HEK293 (cell line): ENCODE data around the gene CX3CL1.

ENCODE experiments used
- CTCF ChIA-PET: fragments of 350-600 bp; formaldehyde crosslinking; extraction: SDS; loops from one replicate; lab custom pipeline; 2021; ENCODE audit warnings: antibody characterized with exemption; lab: Yijun Ruan, JAX
- POLR2A ChIA-PET: fragments of 300-600 bp; formaldehyde crosslinking; extraction: SDS; loops from one replicate; lab custom pipeline; 2020; ENCODE audit warnings: antibody characterized with exemption, inconsistent platforms; lab: Yijun Ruan, JAX
- H3K27ac ChIP-seq: fragments of 200-500 bp; sonication (Bioruptor generic); 2 replicates; pipeline ENCODE4 v1.5.1; 2014; ENCODE audit warnings: low read depth, low read length, control low read depth, inconsistent platforms; ENCODE audit errors: extremely low read depth
- H3K36me3 ChIP-seq, 2 experiments: fragments of 200-500 bp in 1 of 2; sonication (Bioruptor generic) in 1 of 2; 1 replicate in 1 of 2; 2 replicates in 1 of 2; pipeline ENCODE4 v1.5.1; 2014 to 2017; ENCODE audit warnings: inconsistent platforms in 2 of 2, low read length in 2 of 2; ENCODE audit not compliant: control insufficient read depth in 2 of 2, insufficient read depth in 1 of 2
- H3K4me1 ChIP-seq: fragments of 200-500 bp; sonication (Bioruptor generic); 2 replicates; pipeline ENCODE4 v1.5.1; 2014; ENCODE audit warnings: mild to moderate bottlenecking, low read length, inconsistent platforms; ENCODE audit not compliant: control insufficient read depth, insufficient read depth
- H3K4me3 ChIP-seq: 2 replicates; pipeline ENCODE4 v1.5.1; 2011; ENCODE audit warnings: low read depth, mild to moderate bottlenecking, control low read depth, low read length, moderate library complexity
- H3K9me3 ChIP-seq: fragments of 200-500 bp; sonication (Bioruptor generic); 2 replicates; pipeline ENCODE4 v1.5.1; 2014; ENCODE audit warnings: low read depth, low read length, inconsistent platforms; ENCODE audit not compliant: control insufficient read depth, insufficient read depth
- IKZF3 ChIP-seq: fragments of 450-650 bp; IDR thresholded peaks from 2 replicates; pipeline ENCODE4 v1.5.0; 2018; ENCODE audit warnings: missing biosample characterization, mild to moderate bottlenecking, missing genetic modification characterization, moderate library complexity
- KLF10 ChIP-seq: fragments of 450-650 bp; IDR thresholded peaks from 2 replicates; pipeline ENCODE4 v1.5.1; 2018; ENCODE audit warnings: missing biosample characterization, mild to moderate bottlenecking, missing genetic modification characterization
- ZNF10 ChIP-seq: fragments of 450-650 bp; formaldehyde crosslinking; IDR thresholded peaks from 2 replicates; pipeline ENCODE4 v1.5.1; 2017; ENCODE audit warnings: missing biosample characterization, missing genetic modification characterization
- ZNF133 ChIP-seq: fragments of 450-650 bp; formaldehyde crosslinking; IDR thresholded peaks from 2 replicates; pipeline ENCODE4 v1.5.1; 2016; ENCODE audit warnings: missing biosample characterization, missing genetic modification characterization
- ZNF391 ChIP-seq: fragments of 450-650 bp; formaldehyde crosslinking; IDR thresholded peaks from 2 replicates; pipeline ENCODE4 v1.5.1; 2016; ENCODE audit warnings: low read depth, missing biosample characterization, missing genetic modification characterization, borderline replicate concordance
- ZNF621 ChIP-seq: fragments of 450-650 bp; formaldehyde crosslinking; IDR thresholded peaks from 2 replicates; pipeline ENCODE4 v1.5.1; 2017; ENCODE audit warnings: missing biosample characterization, missing genetic modification characterization
- TF ChIP-seq, protein P1 (sequence below): fragments of 450-650 bp; formaldehyde crosslinking; conservative IDR thresholded peaks from 2 replicates; pipeline ENCODE4 v1.5.1; 2016; ENCODE audit warnings: low read depth, missing biosample characterization, missing genetic modification characterization
- TF ChIP-seq, protein P2 (sequence below): fragments of 450-650 bp; formaldehyde crosslinking; IDR thresholded peaks from 2 replicates; pipeline ENCODE4 v1.5.1; 2016; ENCODE audit warnings: missing biosample characterization, missing genetic modification characterization

Gene CX3CL1

DNA sequence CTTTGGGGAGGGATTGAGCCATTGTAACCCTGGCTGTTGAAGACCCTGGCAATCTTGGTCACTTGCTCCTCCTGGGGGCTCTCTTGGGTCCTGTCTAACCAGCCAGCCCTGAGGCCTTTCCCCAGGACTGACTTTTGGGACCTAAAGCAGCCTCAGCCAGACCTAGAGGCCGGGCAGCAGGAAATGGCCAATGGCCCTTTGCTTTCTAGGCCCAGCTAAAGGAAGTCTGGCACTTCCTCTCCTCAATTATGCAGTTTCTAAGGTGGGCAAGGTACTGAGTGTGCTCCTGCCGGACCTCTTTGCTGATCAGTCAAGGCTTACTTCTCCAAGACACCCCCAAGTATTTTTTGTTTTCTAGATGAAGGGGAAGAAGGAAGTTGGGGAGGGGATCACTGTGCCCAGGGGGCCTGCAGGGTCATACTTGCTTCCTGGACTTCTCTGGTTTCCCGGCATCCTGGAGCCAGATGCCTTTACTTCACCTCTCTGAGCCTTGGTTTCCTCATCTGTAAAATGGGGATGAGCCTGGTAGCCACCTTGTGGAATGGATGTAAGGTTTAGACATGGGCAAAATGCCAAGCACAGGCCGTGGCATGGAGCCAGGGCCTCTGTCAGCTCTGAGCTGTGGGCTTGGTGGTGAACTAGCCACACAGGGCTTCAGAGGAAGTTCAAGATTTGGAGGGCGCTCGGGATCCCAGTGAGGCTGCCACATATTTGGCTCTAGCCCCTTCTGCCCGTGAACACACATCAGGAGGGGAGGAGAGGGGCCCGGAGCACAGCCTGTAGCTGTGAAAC lies 8.6 kb downstream of the CX3CL1 start:
- Histone ChIP-seq H3K36me3 (no peaks in the 10 kb centered on the region), H3K9me3 (no peaks in the 10 kb centered on the region), H3K4me1 (0 out of 2 replicates have a peak, but pooled peaks cover 5% of the 10 kb centered on the region), H3K27ac (no peak overlapping the region)
- POLR2A ChIA-PET = no interaction called here
- CTCF ChIA-PET = no interaction called here
- TF ChIP-seq ZNF621 (tag by site-specific recombination) (no peak), ZNF10 (tag by site-specific recombination) (no peak), IKZF3 (tag by site-specific recombination) (no peak)
- TF ChIP-seq, protein P1, sequence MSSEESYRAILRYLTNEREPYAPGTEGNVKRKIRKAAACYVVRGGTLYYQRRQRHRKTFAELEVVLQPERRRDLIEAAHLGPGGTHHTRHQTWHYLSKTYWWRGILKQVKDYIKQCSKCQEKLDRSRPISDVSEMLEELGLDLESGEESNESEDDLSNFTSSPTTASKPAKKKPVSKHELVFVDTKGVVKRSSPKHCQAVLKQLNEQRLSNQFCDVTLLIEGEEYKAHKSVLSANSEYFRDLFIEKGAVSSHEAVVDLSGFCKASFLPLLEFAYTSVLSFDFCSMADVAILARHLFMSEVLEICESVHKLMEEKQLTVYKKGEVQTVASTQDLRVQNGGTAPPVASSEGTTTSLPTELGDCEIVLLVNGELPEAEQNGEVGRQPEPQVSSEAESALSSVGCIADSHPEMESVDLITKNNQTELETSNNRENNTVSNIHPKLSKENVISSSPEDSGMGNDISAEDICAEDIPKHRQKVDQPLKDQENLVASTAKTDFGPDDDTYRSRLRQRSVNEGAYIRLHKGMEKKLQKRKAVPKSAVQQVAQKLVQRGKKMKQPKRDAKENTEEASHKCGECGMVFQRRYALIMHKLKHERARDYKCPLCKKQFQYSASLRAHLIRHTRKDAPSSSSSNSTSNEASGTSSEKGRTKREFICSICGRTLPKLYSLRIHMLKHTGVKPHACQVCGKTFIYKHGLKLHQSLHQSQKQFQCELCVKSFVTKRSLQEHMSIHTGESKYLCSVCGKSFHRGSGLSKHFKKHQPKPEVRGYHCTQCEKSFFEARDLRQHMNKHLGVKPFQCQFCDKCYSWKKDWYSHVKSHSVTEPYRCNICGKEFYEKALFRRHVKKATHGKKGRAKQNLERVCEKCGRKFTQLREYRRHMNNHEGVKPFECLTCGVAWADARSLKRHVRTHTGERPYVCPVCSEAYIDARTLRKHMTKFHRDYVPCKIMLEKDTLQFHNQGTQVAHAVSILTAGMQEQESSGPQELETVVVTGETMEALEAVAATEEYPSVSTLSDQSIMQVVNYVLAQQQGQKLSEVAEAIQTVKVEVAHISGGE = no peak
- TF ChIP-seq, protein P2, sequence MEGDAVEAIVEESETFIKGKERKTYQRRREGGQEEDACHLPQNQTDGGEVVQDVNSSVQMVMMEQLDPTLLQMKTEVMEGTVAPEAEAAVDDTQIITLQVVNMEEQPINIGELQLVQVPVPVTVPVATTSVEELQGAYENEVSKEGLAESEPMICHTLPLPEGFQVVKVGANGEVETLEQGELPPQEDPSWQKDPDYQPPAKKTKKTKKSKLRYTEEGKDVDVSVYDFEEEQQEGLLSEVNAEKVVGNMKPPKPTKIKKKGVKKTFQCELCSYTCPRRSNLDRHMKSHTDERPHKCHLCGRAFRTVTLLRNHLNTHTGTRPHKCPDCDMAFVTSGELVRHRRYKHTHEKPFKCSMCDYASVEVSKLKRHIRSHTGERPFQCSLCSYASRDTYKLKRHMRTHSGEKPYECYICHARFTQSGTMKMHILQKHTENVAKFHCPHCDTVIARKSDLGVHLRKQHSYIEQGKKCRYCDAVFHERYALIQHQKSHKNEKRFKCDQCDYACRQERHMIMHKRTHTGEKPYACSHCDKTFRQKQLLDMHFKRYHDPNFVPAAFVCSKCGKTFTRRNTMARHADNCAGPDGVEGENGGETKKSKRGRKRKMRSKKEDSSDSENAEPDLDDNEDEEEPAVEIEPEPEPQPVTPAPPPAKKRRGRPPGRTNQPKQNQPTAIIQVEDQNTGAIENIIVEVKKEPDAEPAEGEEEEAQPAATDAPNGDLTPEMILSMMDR = no peak
- TF ChIP-seq, all 188 proteins: peak for 0
- no peak overlapping the region for H3K4me3 ChIP-seq

DNA sequence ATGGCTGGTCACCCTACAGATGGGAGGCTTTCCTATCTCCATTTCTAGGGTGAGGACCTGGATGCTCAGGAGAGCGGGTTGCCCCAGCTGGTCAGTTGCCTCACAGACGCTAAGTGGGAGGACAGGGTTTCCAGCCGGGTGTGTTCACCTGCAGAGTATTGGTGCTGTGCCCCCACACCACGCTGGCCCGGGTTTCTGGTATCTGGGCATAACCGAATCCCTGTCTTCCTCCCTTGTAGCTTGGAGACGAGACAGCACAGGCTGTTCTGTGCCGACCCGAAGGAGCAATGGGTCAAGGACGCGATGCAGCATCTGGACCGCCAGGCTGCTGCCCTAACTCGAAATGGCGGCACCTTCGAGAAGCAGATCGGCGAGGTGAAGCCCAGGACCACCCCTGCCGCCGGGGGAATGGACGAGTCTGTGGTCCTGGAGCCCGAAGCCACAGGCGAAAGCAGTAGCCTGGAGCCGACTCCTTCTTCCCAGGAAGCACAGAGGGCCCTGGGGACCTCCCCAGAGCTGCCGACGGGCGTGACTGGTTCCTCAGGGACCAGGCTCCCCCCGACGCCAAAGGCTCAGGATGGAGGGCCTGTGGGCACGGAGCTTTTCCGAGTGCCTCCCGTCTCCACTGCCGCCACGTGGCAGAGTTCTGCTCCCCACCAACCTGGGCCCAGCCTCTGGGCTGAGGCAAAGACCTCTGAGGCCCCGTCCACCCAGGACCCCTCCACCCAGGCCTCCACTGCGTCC lies 9.7 kb downstream of the CX3CL1 start:
- CTCF ChIA-PET = interaction anchor here (0.6 kb wide), 1 partner anchor 81 kb away, joined by 3 read pairs; no protein-coding TSS in a partner anchor
- TF ChIP-seq ZNF133 (tag by site-specific recombination) = no peak
- no peak for TF ChIP-seq KLF10 (tag by site-specific recombination)
- Histone ChIP-seq H3K4me1 (0 out of 2 replicates have a peak, but pooled peaks cover 5% of the 10 kb centered on the region), H3K27ac (no peak overlapping the region), H3K4me3 (no peak overlapping the region), H3K36me3 (no peaks in the 10 kb centered on the region), H3K9me3 (no peaks in the 10 kb centered on the region)
- POLR2A ChIA-PET = no interaction called here

DNA sequence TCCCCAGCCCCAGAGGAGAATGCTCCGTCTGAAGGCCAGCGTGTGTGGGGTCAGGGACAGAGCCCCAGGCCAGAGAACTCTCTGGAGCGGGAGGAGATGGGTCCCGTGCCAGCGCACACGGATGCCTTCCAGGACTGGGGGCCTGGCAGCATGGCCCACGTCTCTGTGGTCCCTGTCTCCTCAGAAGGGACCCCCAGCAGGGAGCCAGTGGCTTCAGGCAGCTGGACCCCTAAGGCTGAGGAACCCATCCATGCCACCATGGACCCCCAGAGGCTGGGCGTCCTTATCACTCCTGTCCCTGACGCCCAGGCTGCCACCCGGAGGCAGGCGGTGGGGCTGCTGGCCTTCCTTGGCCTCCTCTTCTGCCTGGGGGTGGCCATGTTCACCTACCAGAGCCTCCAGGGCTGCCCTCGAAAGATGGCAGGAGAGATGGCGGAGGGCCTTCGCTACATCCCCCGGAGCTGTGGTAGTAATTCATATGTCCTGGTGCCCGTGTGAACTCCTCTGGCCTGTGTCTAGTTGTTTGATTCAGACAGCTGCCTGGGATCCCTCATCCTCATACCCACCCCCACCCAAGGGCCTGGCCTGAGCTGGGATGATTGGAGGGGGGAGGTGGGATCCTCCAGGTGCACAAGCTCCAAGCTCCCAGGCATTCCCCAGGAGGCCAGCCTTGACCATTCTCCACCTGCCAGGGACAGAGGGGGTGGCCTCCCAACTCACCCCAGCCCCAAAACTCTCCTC lies 10.4 kb downstream of the CX3CL1 start:
- Histone ChIP-seq H3K9me3 (no peaks in the 10 kb centered on the region), H3K36me3 (no peaks in the 10 kb centered on the region), H3K4me1 (0 out of 2 replicates have a peak, but pooled peaks cover 4% of the 10 kb centered on the region), H3K27ac (no peak overlapping the region), H3K4me3 (no peak overlapping the region)
- ChIA-PET POLR2A (no interaction called here), CTCF (interaction anchor here (0.6 kb wide), 1 partner anchor 81 kb away, joined by 3 read pairs; no protein-coding TSS in a partner anchor)
- TF ChIP-seq, protein P2 = 0 out of 2 replicates have a peak, but pooled peaks have one; percentile 21
- no peak for TF ChIP-seq ZNF391 (tag by site-specific recombination)
